GM12891 (cell line): ENCODE results near the gene ZNF2. TPM values are rescaled to one million over a fixed set of nuclear protein-coding genes. Genes with fewer than 3 reads are reported as not detected.
A peak's percentile ranks its signal among the peaks of the same experiment; 100 is the strongest.

Source experiments
- DNase-seq: peaks from one replicate; pipeline ENCODE4 v3.0.0; 2011; ENCODE audit warnings: low spot score; ENCODE audit not compliant: insufficient read length
- FAIRE-seq: peaks from 2 replicates; lab custom pipeline; 2011; peaks lifted over from hg19 to GRCh38; lab: Jason Lieb, UNC
- PAX5 ChIP-seq: IDR thresholded peaks from 2 replicates; pipeline ENCODE4 v1.6.1; 2011; ENCODE audit warnings: low read length, moderate library complexity, mild to moderate bottlenecking; ENCODE audit not compliant: insufficient read depth, severe bottlenecking
- POLR2A ChIP-seq: IDR thresholded peaks from 2 replicates; pipeline ENCODE4 v1.6.1; 2011; ENCODE audit warnings: low read depth, low read length, control low read depth
- POLR2AphosphoS5 ChIP-seq: IDR thresholded peaks from 2 replicates; pipeline ENCODE4 v1.6.1; 2011; ENCODE audit warnings: low read depth, low read length, control low read depth
- POU2F2 ChIP-seq: IDR thresholded peaks from 2 replicates; pipeline ENCODE4 v1.6.1; 2011; ENCODE audit warnings: low read depth, mild to moderate bottlenecking, control low read depth, low read length, moderate library complexity
- SPI1 ChIP-seq: IDR thresholded peaks from 2 replicates; pipeline ENCODE4 v1.6.1; 2011; ENCODE audit warnings: low read depth, low read length, control low read depth
- TAF1 ChIP-seq: IDR thresholded peaks from 2 replicates; pipeline ENCODE4 v1.6.1; 2011; ENCODE audit warnings: low read depth, low read length, control low read depth
- polyA plus RNA-seq: library from polyadenylated mRNA; unstranded; fragments of >200 nt; gene quantifications from one replicate; pipeline ENCODE4 v1.2.1, GENCODE V29; 2012; ENCODE audit warnings: low read depth, missing spikeins, inconsistent platforms; ENCODE audit not compliant: missing spikeins

ZNF2 gene
- polyA plus RNA-seq: 0.65 TPM

- DNase-seq (peak; percentile 92), FAIRE-seq (peak; percentile 87)
- TF ChIP-seq POLR2A (peak; percentile 97), SPI1 (0 out of 2 replicates have a peak, but pooled peaks have one; percentile 3), POLR2AphosphoS5 (peak; percentile 95), PAX5 (no peak), TAF1 (peak; percentile 98), POU2F2 (no peak)
Measured at GRCh38 chr2:95165371-95166064, at the start of gene ZNF2. ZNF2 (plus strand) TSS chr2:95165809; CDS start chr2:95176227, 10,418 bp downstream.

GRCh38 chr2:95121093-95121406 is 44.6 kb upstream of the ZNF2 start:
- no peak for DNase-seq
- TF ChIP-seq POLR2A: no peak
- no peak for TF ChIP-seq TAF1
- TF ChIP-seq PAX5: no peak
- TF ChIP-seq SPI1: no peak
- TF ChIP-seq POLR2AphosphoS5: no peak
- TF ChIP-seq POU2F2: no peak
- FAIRE-seq: no peak

- peak; percentile 85 for TF ChIP-seq TAF1
- TF ChIP-seq PAX5: peak; percentile 20
- TF ChIP-seq POU2F2: no peak; the same call in 1 of the 2 replicates
- TF ChIP-seq SPI1: no peak
- peak; percentile 68; the same call in 1 of the 2 replicates for TF ChIP-seq POLR2AphosphoS5
- TF ChIP-seq POLR2A: peak; percentile 82
- FAIRE-seq (peak; percentile 76), DNase-seq (peak; percentile 92)
Measured at GRCh38 chr2:95121407-95122196, 44.0 kb upstream of the ZNF2 start, which contains the start of gene MRPS5. MRPS5 (minus strand) TSS chr2:95121808; CDS start chr2:95121791, 17 bp downstream.

GRCh38 chr2:95122197-95122551 is 43.4 kb upstream of the ZNF2 start:
- TF ChIP-seq POLR2AphosphoS5 (no peak), PAX5 (no peak), POLR2A (no peak)
- DNase-seq (peak; percentile 3), FAIRE-seq (peak; percentile 31)

- DNase-seq (no peak), FAIRE-seq (no peak)
- no peak for TF ChIP-seq PAX5
- TF ChIP-seq TAF1: no peak
- no peak for TF ChIP-seq POLR2A
- no peak for TF ChIP-seq POU2F2
- TF ChIP-seq SPI1: no peak
- no peak for TF ChIP-seq POLR2AphosphoS5
Measured at GRCh38 chr2:95138702-95139101, 26.9 kb upstream of the ZNF2 start.

- TF ChIP-seq PAX5: no peak
- no peak for TF ChIP-seq POLR2A
- TF ChIP-seq POU2F2: no peak
- no peak for TF ChIP-seq TAF1
- TF ChIP-seq POLR2AphosphoS5: no peak
- TF ChIP-seq SPI1: no peak
- DNase-seq: no peak
- FAIRE-seq: no peak
Measured at GRCh38 chr2:95143838-95144237, 21.8 kb upstream of the ZNF2 start.

- no peak for TF ChIP-seq SPI1
- DNase-seq: no peak
- no peak for FAIRE-seq
Measured at GRCh38 chr2:95149397-95149984, 16.1 kb upstream of the ZNF2 start.

GRCh38 chr2:95158441-95158840 is 7.2 kb upstream of the ZNF2 start:
- TF ChIP-seq SPI1 (no peak), POU2F2 (no peak), POLR2A (no peak), TAF1 (no peak), POLR2AphosphoS5 (no peak), PAX5 (no peak)
- FAIRE-seq (no peak), DNase-seq (no peak)

- no peak for TF ChIP-seq POLR2A
- no peak for TF ChIP-seq POU2F2
- no peak for TF ChIP-seq PAX5
- TF ChIP-seq TAF1: no peak
- no peak for TF ChIP-seq SPI1
- no peak for TF ChIP-seq POLR2AphosphoS5
- DNase-seq: peak; percentile 44
- no peak for FAIRE-seq
Measured at GRCh38 chr2:95158891-95159619, 6.6 kb upstream of the ZNF2 start.
